ENCODE data around the gene TPD52L2. TPM values are rescaled to one million over a fixed set of nuclear protein-coding genes. Genes with fewer than 3 reads are reported as not detected.

TPD52L2 gene
- total RNA-seq, 1 experiment from 2014 or later: 113 TPM

DNA sequence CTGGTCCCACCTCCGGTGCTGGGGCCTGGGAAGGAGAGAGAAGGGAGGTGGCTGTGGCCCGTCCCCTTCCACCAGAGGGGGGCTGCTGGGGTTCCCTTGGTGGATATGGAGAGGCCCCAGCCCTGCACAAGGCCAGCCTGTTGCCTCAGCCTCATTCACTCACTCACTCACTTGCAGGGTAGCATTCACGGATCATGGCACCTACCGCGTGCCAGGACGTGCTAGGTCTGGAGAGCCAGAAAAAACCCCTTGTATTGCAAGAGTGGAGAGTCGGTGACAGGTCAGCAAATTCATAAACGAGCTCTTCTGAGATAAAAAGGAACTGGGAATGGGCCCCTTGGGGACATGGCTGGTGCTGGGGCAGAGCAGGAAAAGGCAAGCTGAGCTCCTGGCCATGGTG lies 27.6 kb upstream of the TPD52L2 start:
- ChIA-PET POLR2A (no interaction called here), CTCF (no interaction called here)
- BruUV-seq (replicated peaks): no TSS peak
- intact Hi-C loops (cut with micrococcal nuclease; ENCODE audit: unreplicated experiment): no loop called here
- TF ChIP-seq, protein P1, sequence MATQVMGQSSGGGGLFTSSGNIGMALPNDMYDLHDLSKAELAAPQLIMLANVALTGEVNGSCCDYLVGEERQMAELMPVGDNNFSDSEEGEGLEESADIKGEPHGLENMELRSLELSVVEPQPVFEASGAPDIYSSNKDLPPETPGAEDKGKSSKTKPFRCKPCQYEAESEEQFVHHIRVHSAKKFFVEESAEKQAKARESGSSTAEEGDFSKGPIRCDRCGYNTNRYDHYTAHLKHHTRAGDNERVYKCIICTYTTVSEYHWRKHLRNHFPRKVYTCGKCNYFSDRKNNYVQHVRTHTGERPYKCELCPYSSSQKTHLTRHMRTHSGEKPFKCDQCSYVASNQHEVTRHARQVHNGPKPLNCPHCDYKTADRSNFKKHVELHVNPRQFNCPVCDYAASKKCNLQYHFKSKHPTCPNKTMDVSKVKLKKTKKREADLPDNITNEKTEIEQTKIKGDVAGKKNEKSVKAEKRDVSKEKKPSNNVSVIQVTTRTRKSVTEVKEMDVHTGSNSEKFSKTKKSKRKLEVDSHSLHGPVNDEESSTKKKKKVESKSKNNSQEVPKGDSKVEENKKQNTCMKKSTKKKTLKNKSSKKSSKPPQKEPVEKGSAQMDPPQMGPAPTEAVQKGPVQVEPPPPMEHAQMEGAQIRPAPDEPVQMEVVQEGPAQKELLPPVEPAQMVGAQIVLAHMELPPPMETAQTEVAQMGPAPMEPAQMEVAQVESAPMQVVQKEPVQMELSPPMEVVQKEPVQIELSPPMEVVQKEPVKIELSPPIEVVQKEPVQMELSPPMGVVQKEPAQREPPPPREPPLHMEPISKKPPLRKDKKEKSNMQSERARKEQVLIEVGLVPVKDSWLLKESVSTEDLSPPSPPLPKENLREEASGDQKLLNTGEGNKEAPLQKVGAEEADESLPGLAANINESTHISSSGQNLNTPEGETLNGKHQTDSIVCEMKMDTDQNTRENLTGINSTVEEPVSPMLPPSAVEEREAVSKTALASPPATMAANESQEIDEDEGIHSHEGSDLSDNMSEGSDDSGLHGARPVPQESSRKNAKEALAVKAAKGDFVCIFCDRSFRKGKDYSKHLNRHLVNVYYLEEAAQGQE (IDR thresholded peaks at IDR 0.05; ENCODE audit: insufficient read depth in 1 of 2, low read depth in 2 of 2, low read length in 1 of 2): no peak
- TF ChIP-seq TCF7L2 (IDR thresholded peaks at IDR 0.05; ENCODE audit: low read depth, low read length) (no peak), POLR2AphosphoS5 (IDR thresholded peaks at IDR 0.05; ENCODE audit: low read depth, low read length) (no peak), SIN3A (IDR thresholded peaks at IDR 0.05; ENCODE audit: borderline replicate concordance, insufficient read depth, low read depth, low read length) (no peak)
- TF ChIP-seq, protein P2, sequence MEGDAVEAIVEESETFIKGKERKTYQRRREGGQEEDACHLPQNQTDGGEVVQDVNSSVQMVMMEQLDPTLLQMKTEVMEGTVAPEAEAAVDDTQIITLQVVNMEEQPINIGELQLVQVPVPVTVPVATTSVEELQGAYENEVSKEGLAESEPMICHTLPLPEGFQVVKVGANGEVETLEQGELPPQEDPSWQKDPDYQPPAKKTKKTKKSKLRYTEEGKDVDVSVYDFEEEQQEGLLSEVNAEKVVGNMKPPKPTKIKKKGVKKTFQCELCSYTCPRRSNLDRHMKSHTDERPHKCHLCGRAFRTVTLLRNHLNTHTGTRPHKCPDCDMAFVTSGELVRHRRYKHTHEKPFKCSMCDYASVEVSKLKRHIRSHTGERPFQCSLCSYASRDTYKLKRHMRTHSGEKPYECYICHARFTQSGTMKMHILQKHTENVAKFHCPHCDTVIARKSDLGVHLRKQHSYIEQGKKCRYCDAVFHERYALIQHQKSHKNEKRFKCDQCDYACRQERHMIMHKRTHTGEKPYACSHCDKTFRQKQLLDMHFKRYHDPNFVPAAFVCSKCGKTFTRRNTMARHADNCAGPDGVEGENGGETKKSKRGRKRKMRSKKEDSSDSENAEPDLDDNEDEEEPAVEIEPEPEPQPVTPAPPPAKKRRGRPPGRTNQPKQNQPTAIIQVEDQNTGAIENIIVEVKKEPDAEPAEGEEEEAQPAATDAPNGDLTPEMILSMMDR (IDR thresholded peaks at IDR 0.05): no peak
- Histone ChIP-seq H3K9me3 (ENCODE audit: control insufficient read depth, insufficient read depth, low read depth, low read length) (no peaks in the 10 kb centered on the region), H3K4me3 (ENCODE audit: low read depth in 2 of 2, low read length in 2 of 2) (no peak overlapping the region), H3K27me3 (ENCODE audit: control insufficient read depth, insufficient read depth, low read length) (no peaks in the 10 kb centered on the region), H3K27ac (ENCODE audit: low read length) (no peak overlapping the region), H3K36me3 (ENCODE audit: control insufficient read depth, insufficient read depth, low read length) (no peaks in the 10 kb centered on the region), H3K4me1 (ENCODE audit: control insufficient read depth, insufficient read depth, low read length) (peaks cover 19% of the 10 kb centered on the region)
- in situ Hi-C loops (cut with HindIII; ENCODE audit: low pct_unique_long_range_greater_than_20kb, low sequenced_read_pairs): no loop called here
- no peak for ATAC-seq
- DNase-seq (ENCODE audit: low read depth, low spot score): no peak

DNA sequence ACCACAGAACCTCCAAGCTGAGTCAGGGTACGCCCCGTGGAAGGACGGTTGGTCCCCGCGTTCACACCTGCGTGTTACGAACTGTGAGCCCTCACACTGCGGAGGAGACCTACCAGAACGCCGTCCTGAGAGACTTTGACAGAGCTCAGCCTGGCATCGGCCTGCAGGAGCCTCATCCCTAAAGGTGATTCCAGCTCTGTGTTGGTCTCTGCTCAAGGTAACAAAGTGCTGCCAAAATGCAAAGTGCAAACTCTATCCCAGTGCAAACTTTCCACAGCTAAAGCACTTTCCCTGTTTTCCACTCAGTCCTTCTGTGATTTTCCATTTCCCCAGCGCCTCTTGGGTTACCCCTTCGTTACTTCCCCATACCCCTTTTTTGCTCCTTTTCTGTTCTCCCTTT lies 25.4 kb upstream of the TPD52L2 start:
- H3K27me3 ChIP-seq (ENCODE audit: control insufficient read depth, insufficient read depth, low read length): no peaks in the 10 kb centered on the region
- in situ Hi-C loops (cut with HindIII; ENCODE audit: low pct_unique_long_range_greater_than_20kb, low sequenced_read_pairs): no loop called here
- DNase-seq (ENCODE audit: low read depth, low spot score) (no peak), ATAC-seq (no peak)
- ChIA-PET CTCF (no interaction called here), POLR2A (no interaction called here)
- peaks cover 20% of the 10 kb centered on the region for H3K4me1 ChIP-seq (ENCODE audit: control insufficient read depth, insufficient read depth, low read length)
- no peaks in the 10 kb centered on the region for H3K9me3 ChIP-seq (ENCODE audit: control insufficient read depth, insufficient read depth, low read depth, low read length)
- no peak overlapping the region for H3K4me3 ChIP-seq (ENCODE audit: low read depth in 2 of 2, low read length in 2 of 2)
- no TSS peak for BruUV-seq (replicated peaks)
- TF ChIP-seq POLR2AphosphoS5 (IDR thresholded peaks at IDR 0.05; ENCODE audit: low read depth, low read length): no peak
- no peak for TF ChIP-seq SIN3A (IDR thresholded peaks at IDR 0.05; ENCODE audit: borderline replicate concordance, insufficient read depth, low read depth, low read length)
- TF ChIP-seq TCF7L2 (IDR thresholded peaks at IDR 0.05; ENCODE audit: low read depth, low read length): no peak
- TF ChIP-seq, protein P1 (IDR thresholded peaks at IDR 0.05; ENCODE audit: insufficient read depth in 1 of 2, low read depth in 2 of 2, low read length in 1 of 2): no peak
- TF ChIP-seq, protein P2 (IDR thresholded peaks at IDR 0.05): no peak
- no peak overlapping the region for H3K27ac ChIP-seq (ENCODE audit: low read length)
- H3K36me3 ChIP-seq (ENCODE audit: control insufficient read depth, insufficient read depth, low read length): no peaks in the 10 kb centered on the region
- intact Hi-C loops (cut with micrococcal nuclease; ENCODE audit: unreplicated experiment): no loop called here
